Mammary epithelial cell (primary cell): Measurements from ENCODE around the gene BRIP1.

Source experiments
- CTCF ChIP-seq, 2 donors: IDR thresholded peaks in 1 of 2; conservative IDR thresholded peaks in 1 of 2; 2 replicates each; pipeline ENCODE4 v1.5.1; 2011 to 2012; ENCODE audit warnings: inconsistent platforms in 2 of 2, low read length in 2 of 2, mild to moderate bottlenecking in 2 of 2, control low read depth in 1 of 2, low read depth in 1 of 2; ENCODE audit not compliant: insufficient read depth in 1 of 2; ENCODE audit errors: extremely low read depth in 1 of 2
- EZH2 ChIP-seq: IDR thresholded peaks from 2 replicates; pipeline ENCODE4 v1.6.1; 2012; ENCODE audit warnings: low read length, inconsistent platforms, borderline replicate concordance

- TF ChIP-seq CTCF (conservative IDR thresholded peaks at IDR 0.05 in 1 of 2, IDR thresholded peaks at IDR 0.05 in 1 of 2; ENCODE audit: extremely low read depth in 1 of 2, insufficient read depth in 1 of 2, low read depth in 1 of 2, low read length in 2 of 2), result no peak
- TF ChIP-seq EZH2, result no peak
Measured at GRCh38 chr17:61821655-61822054, 41.7 kb downstream of the BRIP1 start.
